Endothelial cell of umbilical vein (primary cell): ENCODE results near the gene ARL8B. TPM values are rescaled to one million over a fixed set of nuclear protein-coding genes. Genes with fewer than 3 reads are reported as not detected.

ENCODE experiments used
- BruUV-seq: library from RNA; stranded (reverse); fragments of 400-500 nt; replicated peaks from 2 replicates; lab custom pipeline; 2021; lab: Mats Ljungman, UMichigan
- CTCF ChIA-PET: fragments of 300-600, 350-600 bp; sonication (Branson Sonifier 250); formaldehyde crosslinking; loops from one replicate; lab custom pipeline; 2021; ENCODE audit warnings: antibody characterized with exemption, inconsistent platforms; lab: Charles Lee
- POLR2A ChIA-PET: fragments of 300-600, 350-600 bp; sonication (Branson Sonifier 250); formaldehyde crosslinking; loops from one replicate; lab custom pipeline; 2021; ENCODE audit warnings: antibody characterized with exemption, inconsistent platforms; lab: Charles Lee
- DNase-seq: peaks from one replicate; pipeline ENCODE4 v3.0.0-alpha.2; 2011; ENCODE audit warnings: low read depth, low spot score
- FAIRE-seq: peaks from 2 replicates; lab custom pipeline; 2011; peaks lifted over from hg19 to GRCh38; lab: Jason Lieb, UNC
- H2AFZ ChIP-seq: 2 replicates; pipeline ENCODE4 v1.6.0; 2012; ENCODE audit warnings: low read depth, low read length, control low read depth, inconsistent platforms
- H3K27ac ChIP-seq: 2 replicates; pipeline ENCODE4 v1.5.1; 2011; ENCODE audit warnings: low read depth, mild to moderate bottlenecking, control low read depth, low read length, moderate library complexity; ENCODE audit not compliant: insufficient read depth
- H3K27me3 ChIP-seq, 2 experiments: 2 replicates each; pipeline versions ENCODE4 v1.6.0 to v1.6.1; 2011; ENCODE audit warnings: low read length in 2 of 2, mixed read lengths in 1 of 2; ENCODE audit not compliant: control insufficient read depth in 2 of 2, insufficient read depth in 2 of 2
- H3K36me3 ChIP-seq, 2 experiments: 2 replicates in 1 of 2; 3 replicates in 1 of 2; pipeline ENCODE4 v1.5.1; 2011; ENCODE audit warnings: low read length in 2 of 2, mild to moderate bottlenecking in 1 of 2, moderate library complexity in 1 of 2; ENCODE audit not compliant: control insufficient read depth in 2 of 2, insufficient read depth in 2 of 2; ENCODE audit errors: extremely low read depth in 1 of 2
- H3K4me1 ChIP-seq: 3 replicates; pipeline ENCODE4 v1.5.1; 2011; ENCODE audit warnings: mild to moderate bottlenecking, low read length; ENCODE audit not compliant: control insufficient read depth, insufficient read depth; ENCODE audit errors: extremely low read depth
- H3K4me2 ChIP-seq: 2 replicates; pipeline ENCODE4 v1.6.1; 2011; ENCODE audit warnings: low read length, control low read depth, mixed read lengths; ENCODE audit not compliant: insufficient read depth
- H3K4me3 ChIP-seq, 3 experiments: fragments of 200-600 bp in 1 of 3; sonication (generic), shearing (Covaris generic) in 1 of 3; replicated peaks in 1 of 3; 2 replicates each; pipeline ENCODE4 v1.5.1; 2011 to 2016; ENCODE audit warnings: control low read depth in 3 of 3, low read length in 3 of 3, mild to moderate bottlenecking in 2 of 3, inconsistent platforms in 1 of 3, low read depth in 1 of 3, moderate library complexity in 1 of 3; ENCODE audit not compliant: insufficient read depth in 1 of 3
- H3K79me2 ChIP-seq: 2 replicates; pipeline ENCODE4 v1.6.0; 2012; ENCODE audit warnings: low read length, inconsistent platforms; ENCODE audit not compliant: control insufficient read depth, insufficient read depth
- H3K9ac ChIP-seq: replicated peaks from 2 replicates; pipeline ENCODE3; 2011; ENCODE audit warnings: low read length, control low read depth; ENCODE audit not compliant: insufficient read depth; ENCODE audit errors: extremely low read depth
- H3K9me1 ChIP-seq: replicated peaks from 3 replicates; pipeline ENCODE4 v1.6.0; 2011; ENCODE audit warnings: mild to moderate bottlenecking, low read length; ENCODE audit not compliant: control insufficient read depth, insufficient read depth; ENCODE audit errors: extremely low read depth
- H3K9me3 ChIP-seq: replicated peaks from 2 replicates; pipeline ENCODE4 v1.5.1; 2012; ENCODE audit warnings: low read length, inconsistent platforms; ENCODE audit not compliant: control insufficient read depth, insufficient read depth
- H4K20me1 ChIP-seq: replicated peaks from 2 replicates; pipeline ENCODE3; 2011; ENCODE audit warnings: mild to moderate bottlenecking, low read length; ENCODE audit not compliant: control insufficient read depth, insufficient read depth; ENCODE audit errors: extremely low read depth
- CTCF ChIP-seq, 2 donors: IDR thresholded peaks; 1 replicate in 1 of 2; 2 replicates in 1 of 2; pipeline ENCODE4 v1.5.1; 2011; ENCODE audit warnings: low read length in 2 of 2, mild to moderate bottlenecking in 2 of 2, moderate library complexity in 2 of 2, control low read depth in 1 of 2, inconsistent platforms in 1 of 2, low read depth in 1 of 2; ENCODE audit not compliant: insufficient read depth in 1 of 2; ENCODE audit errors: extremely low read depth in 1 of 2
- EZH2 ChIP-seq: IDR thresholded peaks from 2 replicates; pipeline ENCODE4 v1.6.1; 2012; ENCODE audit warnings: borderline replicate concordance, low read depth, mild to moderate bottlenecking, moderate library complexity, low read length, inconsistent platforms; ENCODE audit not compliant: severe bottlenecking
- FOS ChIP-seq: IDR thresholded peaks from 2 replicates; pipeline ENCODE4 v1.6.1; 2011; ENCODE audit warnings: mild to moderate bottlenecking, low read length, moderate library complexity, borderline replicate concordance; ENCODE audit not compliant: insufficient read depth
- JUN ChIP-seq: IDR thresholded peaks from 2 replicates; pipeline ENCODE4 v1.6.1; 2011; ENCODE audit warnings: borderline replicate concordance, low read depth; ENCODE audit not compliant: insufficient read length, insufficient read depth
- MAX ChIP-seq: IDR thresholded peaks from 2 replicates; pipeline ENCODE4 v1.6.1; 2011; ENCODE audit not compliant: insufficient read depth, insufficient read length
- MYC ChIP-seq: IDR thresholded peaks from one replicate; pipeline ENCODE4 v1.6.1; 2011; ENCODE audit warnings: mild to moderate bottlenecking, low read depth, low read length
- POLR2AphosphoS5 ChIP-seq: IDR thresholded peaks from 2 replicates; pipeline ENCODE4 v1.6.1; 2012; ENCODE audit warnings: low read depth, mild to moderate bottlenecking, control low read depth, low read length, moderate library complexity; ENCODE audit not compliant: insufficient read depth
- dilution Hi-C: fragments of 300-500 bp; cut with MboI; formaldehyde crosslinking; loops from one replicate; pipeline ENCODE4 v1.15.0; 2019; ENCODE audit warnings: low sequenced_read_pairs; ENCODE audit not compliant: extremely low pct_ligation_motif_present
- intact Hi-C: fragments of 100-400 bp; cut with micrococcal nuclease; formaldehyde crosslinking; loops from one replicate; pipeline ENCODE4 v1.10.0; 2022
- polyA plus RNA-seq, 4 experiments: library from polyadenylated mRNA; depleted of rRNA in 3 of 4; stranded (reverse) in 3 of 4; unstranded in 1 of 4; fragments of >200 nt; gene quantifications; 2 replicates each; pipeline versions ENCODE4 v1.2.1 to v1.2.3, GENCODE V29; 2011 to 2012; ENCODE audit warnings: missing spikeins in 1 of 4
- total RNA-seq: library from RNA; stranded (reverse); gene quantifications from 2 replicates; pipeline ENCODE4 v1.2.3, GENCODE V29; 2021

ARL8B gene
- total and polyA plus RNA-seq, 2 donors (not counting 3 experiments of a cell fraction or from before 2014, with no cell fraction given), result 32.1 to 58.2 TPM

GRCh38 chr3:5186089-5186857 lies 64.2 kb downstream of the ARL8B start:
- peak overlapping the region; percentile 91 for H3K27ac ChIP-seq
- no peaks in the 10 kb centered on the region for H3K9me3 ChIP-seq
- H3K4me3 ChIP-seq, result peak overlapping the region in 1 of 3 experiments; percentile 80
- TF ChIP-seq MYC (no peak), MAX (no peak), POLR2AphosphoS5 (no peak), CTCF (IDR thresholded peaks at IDR 0.05; ENCODE audit: extremely low read depth in 1 of 2, insufficient read depth in 1 of 2, low read depth in 1 of 2, low read length in 2 of 2) (no peak), FOS (no peak), EZH2 (no peak), JUN (no peak)
- no peaks in the 10 kb centered on the region for H3K9me1 ChIP-seq
- peak overlapping the region; percentile 96 for H3K4me2 ChIP-seq
- H3K27me3 ChIP-seq, result no peaks in the 10 kb centered on the region
- FAIRE-seq (no peak), DNase-seq (peak; percentile 22)
- dilution Hi-C loops, result no loop called here
- CTCF ChIA-PET, result interaction anchor here (0.7 to 2.8 kb wide), 4 partner anchors 10 to 475 kb away, joined by 4 to 11 read pairs (median 4); no protein-coding TSS in a partner anchor
- no peak overlapping the region for H2AFZ ChIP-seq
- POLR2A ChIA-PET, result interaction anchor here (0.6 to 1.0 kb wide), 2 partner anchors 10 to 693 kb away, joined by 3 read pairs; partner anchors contain the start of gene ITPR1
- H3K4me1 ChIP-seq, result peaks cover 31% of the 10 kb centered on the region
- peak overlapping the region; percentile 92 for H3K9ac ChIP-seq
- peaks cover 0 to 2% of the 10 kb centered on the region in 2 experiments for H3K36me3 ChIP-seq
- intact Hi-C loops, result loop anchor here (2.0 to 5.0 kb wide), 3 partner anchors 207 to 694 kb away; partner anchors contain the start of genes BHLHE40 and ITPR1
- no peaks in the 10 kb centered on the region for H4K20me1 ChIP-seq
- H3K79me2 ChIP-seq, result peaks cover 36% of the 10 kb centered on the region
- no TSS peak for BruUV-seq
